Karpas-422 (cell line): ENCODE results near the gene AGAP4. TPM values are rescaled to one million over a fixed set of nuclear protein-coding genes. Genes with fewer than 3 reads are reported as not detected.
"Not testable (repeated sequence)": the region's sequence is repeated elsewhere in the genome, so short reads cannot be mapped to it uniquely, and the experiment has no call there.

ENCODE experiments used
- DNase-seq: peaks from one replicate; pipeline ENCODE4 v3.0.0-alpha.2; 2015
- H2AFZ ChIP-seq: fragments of 200-600 bp; sonication (generic); 2 replicates; pipeline ENCODE4 v1.6.1; 2014; ENCODE audit warnings: antibody characterized with exemption, low read length, mixed read lengths
- H3K27ac ChIP-seq: fragments of 200-600 bp; sonication (generic); 2 replicates; pipeline ENCODE4 v1.5.1; 2014; ENCODE audit warnings: mild to moderate bottlenecking, low read length, moderate library complexity
- H3K27me3 ChIP-seq: fragments of 200-600 bp; sonication (generic); 2 replicates; pipeline ENCODE4 v1.6.1; 2014; ENCODE audit warnings: low read length, mixed read lengths
- H3K36me3 ChIP-seq: fragments of 200-600 bp; sonication (generic); 2 replicates; pipeline ENCODE4 v1.6.1; 2014; ENCODE audit warnings: low read length, mixed read lengths; ENCODE audit not compliant: insufficient read depth
- H3K4me1 ChIP-seq: fragments of 200-600 bp; sonication (generic); 2 replicates; pipeline ENCODE4 v1.6.1; 2014; ENCODE audit warnings: mild to moderate bottlenecking, low read length, mixed read lengths
- H3K4me2 ChIP-seq: fragments of 200-600 bp; sonication (generic); 2 replicates; pipeline ENCODE4 v1.6.1; 2014; ENCODE audit warnings: low read length, low read depth, mild to moderate bottlenecking; ENCODE audit not compliant: poor library complexity, severe bottlenecking
- H3K4me3 ChIP-seq: fragments of 200-600 bp; sonication (generic); 2 replicates; pipeline ENCODE4 v1.5.1; 2014; ENCODE audit warnings: mild to moderate bottlenecking, antibody characterized with exemption, low read length, mixed read lengths
- H3K79me2 ChIP-seq: fragments of 200-600 bp; sonication (generic); 2 replicates; pipeline ENCODE4 v1.6.1; 2014; ENCODE audit warnings: mild to moderate bottlenecking, low read length, mixed read lengths
- H3K9ac ChIP-seq: fragments of 200-600 bp; sonication (generic); 2 replicates; pipeline ENCODE4 v1.6.0; 2014; ENCODE audit warnings: low read length
- H3K9me2 ChIP-seq: fragments of 200-600 bp; sonication (generic), shearing (Covaris generic); replicated peaks from 2 replicates; pipeline ENCODE4 v1.6.0; 2014; ENCODE audit warnings: mild to moderate bottlenecking, low read length, moderate library complexity; ENCODE audit not compliant: insufficient read depth
- H3K9me3 ChIP-seq: fragments of 300-700, 200-600 bp; sonication (generic); 2 replicates; pipeline ENCODE4 v1.6.1; 2014; ENCODE audit warnings: low read length, mixed read lengths
- H4K20me1 ChIP-seq: fragments of 200-600 bp; sonication (generic); 2 replicates; pipeline ENCODE4 v1.6.1; 2014; ENCODE audit warnings: mild to moderate bottlenecking, antibody characterized with exemption, low read length, low read depth; ENCODE audit not compliant: insufficient read depth
- total RNA-seq: library from RNA; depleted of rRNA; stranded (reverse); fragments of >200 nt; shearing (Covaris generic); gene quantifications from 2 replicates; pipeline ENCODE4 v1.2.3, GENCODE V29; 2014; ENCODE audit warnings: low replicate concordance

Gene AGAP4
- total RNA-seq, 1 experiment from 2014 or later: 12.2 TPM

DNA sequence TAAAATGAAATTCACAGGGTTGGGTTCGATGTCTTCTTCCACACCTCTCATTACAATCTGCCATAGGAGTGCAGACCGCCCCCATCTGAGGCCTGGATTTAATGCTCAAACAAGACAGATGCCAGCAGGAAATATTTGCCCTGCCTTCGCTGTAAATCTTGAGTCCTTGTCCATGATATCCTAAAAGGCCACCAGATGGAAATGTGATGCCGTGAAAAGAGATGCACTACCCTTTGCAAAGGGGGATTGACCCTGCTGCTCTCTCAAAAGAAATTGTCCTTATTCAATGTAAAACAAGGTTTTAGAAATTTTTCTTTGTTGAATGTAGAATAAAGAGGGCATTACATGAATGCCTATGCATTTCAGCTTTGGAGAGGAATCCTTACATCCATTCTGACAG lies 37.5 kb downstream of the AGAP4 start:
- H2AFZ ChIP-seq: no peak overlapping the region
- no peak overlapping the region for H3K9ac ChIP-seq
- H3K36me3 ChIP-seq: no peaks in the 10 kb centered on the region
- no peaks in the 10 kb centered on the region for H4K20me1 ChIP-seq
- no peak for DNase-seq
- no peaks in the 10 kb centered on the region for H3K9me2 ChIP-seq
- no peak overlapping the region for H3K27ac ChIP-seq
- H3K4me1 ChIP-seq: peaks cover 4% of the 10 kb centered on the region; the same call in 1 of the 2 replicates
- H3K79me2 ChIP-seq: no peaks in the 10 kb centered on the region
- no peak overlapping the region for H3K4me3 ChIP-seq
- H3K4me2 ChIP-seq: no peak overlapping the region
- no peaks in the 10 kb centered on the region for H3K27me3 ChIP-seq
- no peaks in the 10 kb centered on the region for H3K9me3 ChIP-seq

DNA sequence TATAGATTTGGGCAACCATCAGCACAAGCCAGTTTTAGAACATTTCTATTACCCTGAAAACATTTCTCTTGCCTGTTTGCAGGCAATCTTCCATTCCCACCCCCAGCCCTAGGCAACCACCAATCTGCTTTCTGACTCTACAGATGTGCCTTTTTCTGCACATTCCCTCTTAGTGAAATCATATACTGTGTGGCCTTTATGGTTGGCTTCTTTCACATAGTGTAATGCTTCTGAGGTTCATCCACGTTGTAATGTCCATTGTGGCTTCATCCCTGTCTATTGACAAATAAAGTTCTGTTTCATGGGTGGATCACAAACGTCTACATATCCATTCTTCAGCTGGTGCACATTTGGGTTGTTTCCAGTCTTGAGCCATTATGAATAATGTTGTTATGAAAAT lies 42.3 kb downstream of the AGAP4 start:
- H3K79me2 ChIP-seq, H3K9ac ChIP-seq, H2AFZ ChIP-seq, H3K4me2 ChIP-seq, DNase-seq, H4K20me1 ChIP-seq, H3K9me2 ChIP-seq, H3K9me3 ChIP-seq, H3K4me3 ChIP-seq, H3K27me3 ChIP-seq, H3K4me1 ChIP-seq, H3K36me3 ChIP-seq, H3K27ac ChIP-seq: not testable (repeated sequence)

GRCh38 chr10:45803060-45804010 lies 44.0 kb downstream of the AGAP4 start:
- H3K9ac ChIP-seq, H3K36me3 ChIP-seq, H3K79me2 ChIP-seq, H3K4me3 ChIP-seq, H3K27me3 ChIP-seq, H3K9me3 ChIP-seq, H2AFZ ChIP-seq, H3K27ac ChIP-seq, DNase-seq, H3K4me2 ChIP-seq, H3K9me2 ChIP-seq, H3K4me1 ChIP-seq, H4K20me1 ChIP-seq: not testable (repeated sequence)

DNA sequence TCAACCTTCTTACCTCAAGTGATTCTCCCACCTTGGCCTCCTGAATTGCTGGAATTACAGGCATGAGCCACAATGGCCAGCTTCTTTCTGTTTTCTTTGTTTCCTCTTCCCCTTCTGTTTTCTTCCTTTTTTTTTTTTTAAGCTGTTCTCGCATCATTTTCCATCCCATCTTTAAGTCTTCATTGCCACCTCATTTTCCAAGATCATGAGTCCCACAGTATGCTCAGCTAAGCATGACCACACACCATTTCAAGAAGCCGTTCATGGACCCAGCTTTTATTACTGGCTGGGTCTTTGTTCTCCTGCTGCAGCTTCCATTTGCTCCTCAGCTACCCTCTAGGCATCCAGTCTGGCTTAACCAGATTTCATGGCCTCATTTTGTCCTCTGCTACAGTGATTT lies 52.5 kb downstream of the AGAP4 start:
- not testable (repeated sequence) for DNase-seq, H3K9me3 ChIP-seq, H3K27ac ChIP-seq, H3K4me1 ChIP-seq, H3K4me3 ChIP-seq, H3K36me3 ChIP-seq, H3K9me2 ChIP-seq, H3K9ac ChIP-seq, H4K20me1 ChIP-seq, H2AFZ ChIP-seq, H3K27me3 ChIP-seq, H3K4me2 ChIP-seq, H3K79me2 ChIP-seq

DNA sequence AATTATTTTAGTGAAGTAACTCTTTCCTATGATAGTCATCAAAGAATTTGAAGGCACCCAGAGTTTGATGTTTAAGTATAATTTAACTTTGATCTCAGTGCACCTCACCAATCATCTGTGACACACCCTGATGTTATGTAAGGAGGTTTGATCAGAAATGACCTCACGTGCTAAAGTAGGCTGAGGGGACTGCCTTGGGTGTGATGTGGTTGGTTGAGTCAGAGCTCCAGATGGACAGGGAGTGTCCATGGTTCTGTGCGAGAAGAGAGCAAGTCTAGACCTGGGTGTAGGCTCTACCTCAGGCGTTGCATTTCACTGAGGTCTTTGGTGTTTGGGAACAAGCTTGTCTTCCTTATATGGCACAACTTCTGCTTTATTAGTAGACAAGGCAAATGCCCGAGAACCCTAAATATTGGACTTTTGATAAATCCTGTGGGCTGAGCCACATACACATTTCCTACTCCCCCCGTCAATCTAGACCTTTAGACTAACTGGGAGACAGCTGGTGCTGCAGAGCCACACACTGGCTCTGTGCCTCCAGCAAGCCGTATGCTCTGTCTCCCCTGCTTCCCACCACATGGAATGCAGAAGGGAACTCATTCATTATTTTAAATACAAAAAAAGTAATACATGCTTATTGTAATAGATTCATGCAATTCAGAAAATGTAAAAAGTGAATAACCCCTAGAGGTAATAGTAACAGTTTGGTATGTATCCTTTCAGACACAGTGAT lies 56.4 kb downstream of the AGAP4 start:
- not testable (repeated sequence) for H3K79me2 ChIP-seq, H3K27me3 ChIP-seq, DNase-seq, H3K4me2 ChIP-seq, H3K9ac ChIP-seq, H3K9me2 ChIP-seq, H3K27ac ChIP-seq, H3K4me3 ChIP-seq, H2AFZ ChIP-seq, H3K36me3 ChIP-seq, H4K20me1 ChIP-seq, H3K9me3 ChIP-seq, H3K4me1 ChIP-seq

GRCh38 chr10:45789991-45790390 lies 57.3 kb downstream of the AGAP4 start:
- not testable (repeated sequence) for H2AFZ ChIP-seq, H3K9me3 ChIP-seq, H3K9ac ChIP-seq, H3K9me2 ChIP-seq, H4K20me1 ChIP-seq, H3K79me2 ChIP-seq, H3K36me3 ChIP-seq, H3K4me3 ChIP-seq, H3K4me2 ChIP-seq, DNase-seq, H3K27ac ChIP-seq, H3K4me1 ChIP-seq, H3K27me3 ChIP-seq

GRCh38 chr10:45787212-45787741 lies 60.0 kb downstream of the AGAP4 start:
- H3K9ac ChIP-seq, H4K20me1 ChIP-seq, H3K36me3 ChIP-seq, H3K27ac ChIP-seq, H3K79me2 ChIP-seq, H3K27me3 ChIP-seq, H3K4me2 ChIP-seq, H3K4me3 ChIP-seq, H3K9me2 ChIP-seq, DNase-seq, H2AFZ ChIP-seq, H3K9me3 ChIP-seq, H3K4me1 ChIP-seq: not testable (repeated sequence)

DNA sequence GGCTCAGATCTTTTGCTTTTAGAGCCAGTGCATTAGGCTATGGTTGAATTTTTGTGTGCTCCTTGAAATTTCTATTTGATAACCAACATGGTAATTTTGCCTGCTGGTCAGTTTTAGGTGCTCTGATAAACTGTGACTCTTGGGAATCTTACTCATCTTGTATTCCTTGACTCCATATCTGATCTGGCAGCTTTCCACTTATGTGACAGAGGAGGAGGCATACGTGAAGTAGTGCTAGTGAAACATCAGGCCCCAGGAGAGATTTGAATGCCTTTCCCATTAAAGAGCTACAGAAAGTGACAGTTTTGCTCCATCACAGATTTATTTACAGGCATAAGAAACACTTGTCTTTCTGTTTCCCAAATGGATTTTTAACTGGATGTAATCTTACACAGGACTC lies 61.1 kb downstream of the AGAP4 start:
- not testable (repeated sequence) for H3K27ac ChIP-seq, H3K36me3 ChIP-seq, H3K9me2 ChIP-seq, H3K9ac ChIP-seq, H2AFZ ChIP-seq, DNase-seq, H3K9me3 ChIP-seq, H3K4me3 ChIP-seq, H3K4me2 ChIP-seq, H3K79me2 ChIP-seq, H4K20me1 ChIP-seq, H3K4me1 ChIP-seq, H3K27me3 ChIP-seq
